HG02763 (cell line): ENCODE results near the gene SPATS2.

Source experiments
- ATAC-seq: cut with Tn5 transposase; IDR thresholded peaks from one replicate; pipeline ENCODE4 v1.9.1; 2021; ENCODE audit warnings: mild to moderate bottlenecking, moderate library complexity; ENCODE audit not compliant: unreplicated experiment

Gene SPATS2

DNA sequence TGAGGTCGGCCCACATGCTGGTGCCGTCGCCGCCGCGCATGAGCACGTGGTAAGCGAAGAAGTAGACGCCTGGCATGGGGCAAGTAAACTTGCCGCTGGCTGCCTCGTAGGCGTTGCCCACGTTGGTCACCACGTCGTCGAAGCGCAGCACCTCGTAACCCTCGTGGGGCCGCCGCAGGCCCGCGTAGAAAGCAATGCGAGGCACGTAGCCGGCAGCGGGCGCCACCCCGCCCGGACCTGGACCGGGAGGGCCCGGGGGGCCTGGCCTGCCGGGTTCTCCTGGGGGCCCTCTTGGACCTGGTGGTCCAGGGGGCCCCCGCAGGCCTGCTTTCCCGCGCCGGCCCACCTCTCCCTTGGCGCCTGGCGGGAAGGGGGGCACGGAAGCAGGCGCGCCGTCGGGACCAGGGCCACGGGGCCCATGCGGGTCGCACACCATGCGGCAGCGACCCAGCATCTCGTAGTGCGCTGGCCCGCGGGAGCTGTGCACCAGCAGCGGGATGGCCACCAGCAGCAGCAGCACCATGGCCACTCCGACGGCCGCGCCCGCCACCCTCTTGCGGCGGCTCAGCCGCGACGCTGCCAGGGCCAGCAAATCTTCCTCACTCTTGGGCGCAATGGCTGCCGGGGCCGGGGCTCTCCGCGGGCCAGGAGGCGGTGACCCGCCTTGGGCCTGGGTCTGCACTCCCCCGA, 31.2 kb upstream of the SPATS2 start:
- no peak for ATAC-seq

DNA sequence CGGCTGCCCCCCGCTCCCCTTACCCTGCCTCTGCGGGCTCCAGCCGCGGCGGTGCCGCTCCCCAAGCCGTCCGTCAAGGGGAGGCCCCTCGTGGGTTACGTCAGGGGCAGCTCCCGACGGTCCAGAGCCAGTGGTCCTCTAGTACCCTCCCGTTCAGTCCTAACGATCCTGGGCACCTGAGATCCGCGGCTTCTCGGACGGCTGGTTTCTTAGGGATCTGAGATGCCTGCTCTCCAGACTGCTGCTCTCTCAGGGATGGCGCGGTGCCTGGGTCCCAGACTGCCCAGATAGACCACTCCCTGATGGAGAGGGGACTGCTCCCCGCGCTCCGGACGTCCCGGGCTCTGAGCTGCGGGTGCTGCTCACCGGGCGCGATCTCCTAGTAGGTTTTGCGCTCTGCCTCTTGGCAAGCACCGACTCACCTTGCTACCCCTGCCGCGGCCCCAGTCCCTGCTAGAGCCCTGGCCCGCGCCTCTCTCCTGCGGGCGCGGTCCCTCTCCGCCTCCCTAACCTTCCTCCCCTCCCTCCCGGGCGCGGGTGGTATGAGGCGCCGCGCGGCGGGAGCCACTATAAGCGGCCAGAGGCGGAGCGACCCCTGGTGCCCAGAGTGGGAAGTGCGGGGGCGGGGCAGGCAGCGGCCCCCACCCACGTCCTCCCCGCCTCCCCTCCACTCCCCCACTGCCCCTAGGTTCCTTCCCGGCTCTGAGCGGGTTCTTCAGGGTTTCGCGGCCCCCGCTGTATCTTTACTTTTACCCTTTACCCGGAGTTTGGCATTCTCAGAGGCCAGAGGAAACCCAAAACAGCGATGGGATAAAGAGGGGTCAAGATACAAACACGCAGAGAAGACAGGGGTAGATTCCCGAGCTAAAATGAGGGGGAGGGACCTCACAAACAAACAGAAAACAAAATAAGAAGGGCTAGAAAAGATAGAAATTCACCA, 30.3 kb upstream of the SPATS2 start, which contains the start of gene C1QL4:
Gene C1QL4, minus strand, starts transcription at position 544 of the 940 bp plus-strand sequence. CDS start 711 bp downstream, outside the sequence.
- no peak for ATAC-seq

DNA sequence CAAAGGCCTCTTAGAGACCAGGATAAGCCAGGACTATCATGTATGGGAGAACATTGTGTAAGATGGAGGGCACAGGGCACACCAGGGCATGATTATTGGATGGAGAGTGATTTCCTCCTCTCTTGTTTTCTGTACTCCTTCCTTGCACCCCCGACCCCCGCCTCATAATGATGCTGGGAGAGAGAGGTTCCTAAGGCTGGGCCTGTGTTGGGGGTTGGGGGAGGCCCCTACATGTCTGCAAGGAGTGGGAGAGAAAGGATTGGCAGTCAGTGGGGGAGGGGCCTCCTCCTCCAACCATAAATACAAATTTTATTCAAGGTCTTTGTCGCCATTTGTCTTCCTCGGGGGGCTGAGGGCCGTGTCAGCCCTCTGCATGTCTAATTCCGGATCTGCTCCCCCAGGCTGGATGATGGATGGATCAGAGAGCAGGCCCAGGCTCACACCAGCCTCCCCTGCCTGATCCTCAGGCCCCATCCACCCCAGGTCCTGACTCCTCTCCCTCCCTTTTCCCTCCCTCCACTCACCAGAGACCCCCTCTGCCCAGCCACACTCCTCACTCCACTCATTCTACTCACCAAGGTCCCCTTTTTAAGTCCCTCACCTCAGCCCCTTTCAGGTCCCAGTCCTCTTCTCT, 28.3 kb upstream of the SPATS2 start:
- ATAC-seq, result no peak

DNA sequence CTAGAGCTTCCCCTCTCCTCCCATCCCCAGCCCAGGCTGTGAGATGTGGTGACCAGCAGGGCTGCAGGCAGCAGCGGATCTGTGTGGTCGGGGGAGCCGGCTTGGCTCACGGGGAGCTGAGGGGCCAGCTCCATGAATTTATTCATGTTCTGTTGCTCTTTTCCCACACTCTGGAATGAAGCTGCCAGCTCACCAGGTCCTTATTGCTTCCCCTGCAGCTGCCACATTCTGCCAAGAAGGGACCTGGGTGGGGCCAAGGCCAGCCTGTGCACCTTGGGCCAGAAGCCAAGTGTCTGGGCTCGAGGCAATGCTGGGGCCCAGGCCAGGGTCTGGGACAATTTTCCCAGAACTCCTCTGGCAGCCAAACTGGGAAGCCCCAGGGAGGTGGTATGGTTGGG, 27.8 kb upstream of the SPATS2 start:
- no peak for ATAC-seq

DNA sequence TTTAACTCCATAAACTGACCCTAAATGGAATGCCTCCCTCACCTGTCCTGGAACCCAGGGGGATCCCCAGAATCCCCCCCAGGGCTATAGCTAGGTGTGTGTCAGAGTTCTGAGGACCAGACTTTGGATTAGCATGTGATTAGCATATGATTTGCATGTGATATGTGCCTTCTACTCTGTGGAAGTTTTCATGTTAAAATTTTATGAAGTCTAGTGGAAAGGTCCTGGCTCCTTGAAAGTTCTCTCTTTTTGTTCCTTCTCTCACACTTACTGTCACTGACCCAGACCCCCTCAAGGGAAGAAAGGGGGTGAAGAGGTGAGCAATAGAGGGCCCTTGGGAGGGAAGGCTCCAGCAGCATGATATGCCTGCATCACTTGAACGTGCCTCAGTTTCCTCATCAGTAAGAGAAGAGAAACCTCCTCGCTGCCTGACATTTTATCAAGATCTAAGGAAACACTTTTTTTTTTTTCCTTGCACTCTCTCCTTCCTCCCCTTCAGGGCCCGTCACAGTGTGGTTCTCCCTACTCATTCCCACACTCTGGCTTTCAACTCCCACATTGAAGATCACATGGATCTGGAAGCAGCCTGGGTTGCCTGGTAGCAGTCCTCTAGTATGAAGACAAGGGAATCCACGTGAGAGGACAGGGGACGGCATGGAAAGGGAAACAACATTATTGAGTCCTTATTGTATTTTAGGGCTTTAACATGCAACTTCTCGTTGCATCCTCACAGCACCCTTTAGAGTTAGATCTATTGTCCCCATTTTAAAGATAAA, 27.0 kb upstream of the SPATS2 start:
- no peak for ATAC-seq

DNA sequence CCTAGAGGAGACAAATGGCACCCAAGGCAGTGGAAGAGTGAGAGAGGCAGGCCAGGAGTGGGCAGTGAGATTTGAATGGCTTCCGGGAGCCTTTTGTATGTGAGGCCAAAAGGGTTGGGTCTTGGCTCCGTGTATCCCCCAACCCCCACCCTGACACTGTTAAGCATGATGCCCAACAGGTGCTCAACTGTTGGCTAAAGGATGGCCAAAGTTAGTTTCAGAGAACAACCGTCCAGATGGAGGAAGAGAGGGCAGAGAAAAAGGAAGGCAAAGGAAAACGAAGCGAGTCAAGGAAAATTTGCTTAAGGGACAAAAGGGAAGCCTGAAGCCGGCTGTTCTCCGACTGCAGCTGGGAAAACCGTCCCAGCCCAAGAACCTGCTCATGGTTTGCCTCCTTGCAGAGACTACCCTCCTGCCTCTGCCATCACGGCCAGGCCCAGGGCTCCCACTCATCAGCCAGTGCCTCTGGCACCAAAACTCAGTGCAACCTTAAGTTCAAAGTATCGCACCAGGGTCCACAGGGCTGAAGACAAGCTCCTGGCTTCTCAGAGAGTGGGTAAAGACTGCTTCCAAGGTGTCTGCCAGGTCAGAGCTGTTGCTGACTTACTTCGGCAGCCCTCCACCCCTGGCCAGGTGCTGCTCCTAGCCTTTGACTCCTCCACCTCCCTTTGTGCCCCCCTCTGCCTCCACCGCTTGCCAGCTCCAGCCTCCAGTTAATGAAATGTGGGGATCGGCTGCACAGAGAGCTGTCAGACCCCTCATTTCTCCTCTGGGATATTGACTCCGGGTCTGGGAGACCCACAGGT, 26.1 kb upstream of the SPATS2 start:
- ATAC-seq, result no peak

DNA sequence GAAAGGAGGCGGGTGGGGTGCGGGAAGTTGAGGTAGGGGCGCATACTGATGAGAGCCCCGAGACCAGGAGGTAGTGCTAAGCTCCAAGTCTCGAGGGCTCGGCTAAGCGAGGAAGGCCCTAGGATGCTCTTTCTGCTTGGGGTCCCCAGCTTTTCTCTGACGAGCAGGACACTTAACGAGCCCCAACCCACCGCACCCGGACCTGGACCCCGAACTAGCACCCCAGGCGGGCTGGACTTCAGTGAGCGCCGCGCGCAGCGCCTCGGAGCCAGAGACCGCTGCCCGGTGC, 25.5 kb upstream of the SPATS2 start:
- no peak for ATAC-seq

DNA sequence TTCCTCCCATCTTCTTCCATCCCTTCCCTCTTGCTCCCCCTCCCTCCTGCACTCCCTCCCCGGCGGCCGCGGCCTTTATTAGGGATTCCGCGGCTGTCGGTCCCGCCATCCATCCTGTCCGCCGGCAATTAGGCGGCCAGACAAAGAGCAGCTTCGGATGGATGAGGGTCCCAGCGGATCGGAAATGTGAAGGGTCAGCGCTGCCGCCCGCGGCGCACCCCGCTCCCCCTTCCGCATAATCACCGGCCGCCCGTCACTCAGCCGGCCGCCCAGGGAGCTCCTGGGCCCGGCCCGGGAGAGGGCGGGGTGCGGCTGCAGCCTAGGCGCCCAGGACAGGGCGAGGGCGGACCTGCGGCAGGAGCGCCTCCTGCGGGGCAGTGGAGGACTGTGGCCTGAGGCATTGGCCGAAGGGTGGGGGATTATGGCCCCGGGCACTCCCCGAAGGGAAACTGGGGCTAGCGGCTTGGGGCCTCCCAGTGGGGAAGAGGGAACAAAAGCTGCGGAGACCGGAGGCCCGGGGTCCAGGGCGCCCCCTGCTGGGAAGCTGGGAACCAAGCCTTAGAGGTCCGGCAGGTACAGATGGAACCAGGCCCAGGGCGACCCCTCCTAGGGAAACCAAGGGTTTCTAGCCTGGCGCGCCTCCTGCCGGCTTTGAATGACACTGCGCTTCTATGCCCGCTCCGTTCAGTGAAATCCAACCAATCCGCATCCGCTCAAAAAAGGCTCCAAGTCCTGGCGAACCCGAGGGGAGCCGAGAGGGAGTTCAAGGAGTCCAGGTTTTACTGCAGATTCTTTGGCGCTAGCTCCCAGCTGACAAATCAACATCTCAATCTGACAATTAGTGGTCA, 25.0 kb upstream of the SPATS2 start:
- ATAC-seq, result no peak

DNA sequence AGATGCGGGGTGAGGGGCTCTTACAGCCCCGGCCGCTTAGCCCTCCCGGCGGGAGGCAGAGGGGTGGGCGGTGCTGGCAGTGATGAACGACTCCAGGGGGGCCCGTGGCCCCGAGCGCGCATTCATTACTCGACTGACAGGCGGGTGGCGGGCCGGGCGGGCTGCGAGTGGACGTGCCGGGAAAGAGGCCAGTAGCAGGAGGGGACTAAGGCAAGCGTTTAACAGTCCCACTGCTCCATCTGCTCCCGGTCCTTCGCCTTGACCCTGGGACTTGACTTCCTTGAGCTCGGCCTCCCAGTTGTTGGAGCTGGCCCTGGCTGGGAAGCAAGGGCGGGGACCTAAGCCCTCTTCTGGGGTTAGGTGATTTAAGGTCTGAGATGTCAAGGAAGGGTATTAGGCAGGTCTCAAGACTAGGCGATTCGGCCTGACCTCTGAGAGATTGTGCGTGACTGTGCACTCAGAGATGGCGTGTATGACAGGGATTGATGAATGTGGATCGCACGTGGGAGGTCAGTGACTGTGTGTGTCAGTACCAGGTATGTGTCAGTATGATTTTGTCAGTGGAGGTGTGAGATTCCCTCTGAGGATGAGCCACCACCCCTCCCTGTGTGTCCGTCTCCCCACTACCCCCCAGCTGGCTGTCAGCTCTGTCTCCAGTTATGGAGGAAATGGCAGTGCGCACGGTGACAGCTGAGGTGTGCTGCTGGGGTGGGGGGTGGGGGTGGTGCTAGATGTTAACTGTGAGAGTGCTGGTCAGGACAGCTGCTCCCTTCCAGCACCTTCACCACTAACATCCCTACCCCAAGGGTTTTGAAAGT, 24.1 kb upstream of the SPATS2 start:
- no peak for ATAC-seq

DNA sequence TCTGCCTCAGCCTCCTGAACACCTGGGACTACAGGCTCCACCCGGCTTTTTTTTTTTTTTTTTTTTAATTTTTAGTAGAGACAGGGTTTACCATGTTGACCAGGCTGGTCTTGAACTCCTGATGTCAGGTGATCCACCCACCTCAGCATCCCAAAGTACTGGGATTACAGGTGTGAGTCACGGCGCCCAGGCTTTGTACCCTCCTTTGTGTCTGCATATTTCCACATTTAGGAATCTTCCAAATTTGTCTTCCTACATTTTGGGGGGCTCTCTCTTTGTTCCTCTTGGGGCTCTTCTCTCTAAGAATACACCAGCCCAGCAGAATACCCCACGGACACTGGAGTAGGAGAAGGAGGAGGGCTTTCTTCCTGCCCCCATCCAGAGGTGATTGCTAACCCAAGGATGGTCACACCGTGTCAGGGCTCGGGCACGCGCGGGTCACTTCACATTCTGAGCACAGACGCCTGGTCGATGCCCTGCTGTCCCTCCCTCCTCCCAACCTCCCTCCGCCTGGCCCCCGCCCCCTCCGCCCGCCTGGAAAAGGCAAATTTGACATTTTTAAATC, 22.7 kb upstream of the SPATS2 start:
- no peak for ATAC-seq

DNA sequence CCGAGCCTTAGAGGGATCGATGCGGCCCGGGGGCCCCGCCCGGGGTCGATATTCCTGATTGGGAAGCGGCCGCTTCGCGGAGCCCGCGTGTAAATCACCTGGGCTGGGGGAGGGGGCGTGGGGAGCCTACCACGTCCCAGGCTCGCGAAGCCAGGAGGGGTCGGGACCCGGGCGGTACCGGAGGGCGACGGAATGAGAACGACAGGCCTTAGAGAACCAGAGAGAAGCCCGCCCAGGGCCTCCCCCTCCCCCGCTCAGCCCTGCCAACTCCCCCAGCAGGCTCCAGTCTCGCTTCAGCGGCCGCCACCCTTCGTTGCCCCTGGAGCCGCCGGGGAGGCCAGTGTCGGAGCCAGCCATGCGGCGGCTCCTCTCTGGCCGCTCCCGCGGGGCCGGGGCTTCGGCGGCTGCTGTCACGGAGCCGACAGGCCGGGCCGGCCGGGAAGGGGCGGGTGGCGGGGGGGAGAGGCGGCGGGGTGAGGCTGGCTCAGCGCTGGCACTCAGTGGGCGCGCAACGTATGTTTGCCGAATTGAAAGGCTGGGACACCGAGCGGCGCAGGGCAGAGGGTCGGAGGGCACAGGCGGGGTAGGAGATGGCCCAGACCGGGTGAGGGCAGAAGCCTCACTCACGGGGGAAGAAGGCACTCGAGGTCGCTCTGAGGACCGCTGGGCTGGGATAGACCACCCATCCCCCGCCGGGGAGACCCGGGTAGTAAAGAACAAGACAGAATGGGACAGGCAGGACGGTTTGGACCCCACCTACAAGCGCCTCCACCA, 22.0 kb upstream of the SPATS2 start:
- ATAC-seq, result no peak

DNA sequence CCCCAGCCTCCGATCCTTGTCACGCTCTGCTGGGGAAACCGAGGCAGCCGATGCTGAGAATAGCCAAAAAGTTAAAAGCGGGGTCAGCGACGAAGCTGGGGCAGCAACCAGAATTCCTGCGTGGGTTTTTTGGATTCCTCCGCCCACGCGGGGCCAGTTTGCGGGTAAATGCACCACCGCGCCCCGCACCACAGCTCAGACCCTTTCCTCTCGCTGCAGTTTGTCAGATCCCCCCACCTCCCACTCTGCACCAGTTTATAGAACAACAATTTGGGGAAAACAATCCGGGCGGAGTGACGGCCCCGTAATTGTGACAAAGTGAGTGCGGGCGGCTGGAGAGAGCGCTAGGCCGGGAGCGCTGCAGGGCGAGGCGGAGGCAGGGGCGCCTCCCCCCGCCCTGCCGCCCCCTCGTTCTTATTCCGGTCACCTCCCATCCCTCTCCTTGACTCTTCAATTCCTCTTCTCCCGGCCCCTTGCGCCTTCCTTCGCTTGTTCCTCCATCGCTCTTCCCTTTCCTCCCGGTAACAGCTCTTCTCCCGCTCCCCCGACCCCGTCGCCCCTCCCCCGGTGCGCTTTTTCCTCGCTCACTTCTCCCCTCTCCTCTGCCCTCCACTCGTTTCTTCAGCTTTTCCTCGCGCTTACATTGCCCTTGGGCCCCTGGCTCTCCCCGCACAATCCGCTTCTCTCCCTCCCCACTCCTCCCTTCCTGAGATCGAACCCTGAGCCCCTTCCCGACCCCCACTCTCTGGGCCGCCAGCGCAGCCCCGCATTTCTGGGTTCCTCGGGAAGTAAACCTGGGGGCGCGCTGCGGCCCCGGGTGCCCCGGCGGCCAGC, 21.2 kb upstream of the SPATS2 start:
- no peak for ATAC-seq

DNA sequence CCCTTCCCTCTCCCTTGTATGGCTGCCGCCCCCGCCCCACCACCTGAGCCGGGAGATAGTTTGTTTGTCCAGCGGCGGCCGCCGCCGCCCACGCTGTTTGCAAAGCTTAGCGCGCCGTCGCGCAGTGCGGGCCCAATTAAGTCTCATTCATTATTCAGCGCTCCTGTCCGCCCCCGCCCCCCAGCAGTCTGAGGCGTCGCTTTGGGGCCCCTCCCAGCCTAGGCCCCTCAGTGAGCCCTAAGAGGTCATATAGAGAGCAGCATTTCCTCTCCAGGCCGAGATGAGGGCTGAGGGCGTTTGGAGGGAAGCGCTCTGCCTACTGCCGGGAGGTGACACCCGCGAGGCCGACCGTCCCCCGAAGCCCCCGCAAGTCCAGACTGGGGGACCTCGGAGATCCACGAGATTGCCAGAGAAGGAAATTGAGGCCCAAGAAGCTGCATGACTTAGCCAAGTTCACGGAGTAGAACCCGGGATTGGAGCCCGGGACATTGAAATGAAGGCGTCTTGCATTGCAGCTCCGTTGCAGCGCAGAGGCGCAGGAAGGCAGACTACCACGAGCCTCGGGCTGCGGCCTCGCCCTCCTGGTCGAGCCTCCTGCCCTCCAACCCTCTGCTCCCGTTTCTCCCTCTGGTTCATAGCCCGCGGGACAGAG, 20.5 kb upstream of the SPATS2 start, which contains the start of gene DNAJC22:
Gene DNAJC22, plus strand, starts transcription at position 230 of the 652 bp plus-strand sequence. CDS start 1,985 bp downstream, outside the sequence.
- ATAC-seq, result no peak

DNA sequence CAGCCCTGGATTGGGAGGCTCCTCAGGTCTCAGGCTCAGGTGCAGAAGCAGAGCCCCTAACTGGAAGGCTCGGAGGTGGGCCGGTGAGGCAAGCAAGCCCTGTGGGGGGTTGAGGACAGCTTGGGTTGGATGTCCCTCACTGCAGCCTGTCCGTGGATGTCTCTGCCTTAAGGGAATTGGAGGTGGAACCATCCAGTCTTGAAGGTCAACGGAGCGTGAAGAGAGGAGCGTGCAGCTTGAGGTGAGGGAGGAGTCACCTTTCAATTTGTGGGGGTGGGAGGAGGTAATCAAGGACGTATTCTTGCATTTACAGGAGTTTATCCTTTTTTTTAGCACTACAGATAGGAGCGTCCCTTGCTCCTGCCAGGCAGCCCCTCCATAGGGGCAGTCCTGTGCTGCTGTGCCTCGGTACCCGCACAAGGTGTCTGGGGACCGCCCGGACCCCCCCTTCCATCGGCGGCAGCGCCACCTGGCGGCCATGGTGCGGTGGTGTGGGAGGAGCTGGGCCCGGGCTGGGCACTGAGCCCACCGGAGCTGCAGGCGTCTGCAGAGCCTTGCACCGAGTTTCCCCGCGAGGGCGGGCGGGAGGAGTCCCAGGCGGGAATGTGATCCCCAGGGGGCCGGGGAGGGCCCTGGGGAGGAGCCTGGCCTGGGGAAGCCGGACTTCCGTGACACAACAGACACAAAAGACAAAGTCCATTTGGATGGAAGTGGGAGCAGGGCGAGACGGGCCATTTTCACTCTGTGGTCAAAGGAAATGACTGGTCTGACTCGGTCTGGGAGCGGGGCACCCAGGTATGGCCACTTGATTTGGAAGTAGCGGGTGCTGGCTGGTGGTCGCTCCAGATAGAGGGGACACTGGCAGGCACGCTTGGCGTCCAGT, 19.7 kb upstream of the SPATS2 start:
- ATAC-seq, result peak; percentile 33

DNA sequence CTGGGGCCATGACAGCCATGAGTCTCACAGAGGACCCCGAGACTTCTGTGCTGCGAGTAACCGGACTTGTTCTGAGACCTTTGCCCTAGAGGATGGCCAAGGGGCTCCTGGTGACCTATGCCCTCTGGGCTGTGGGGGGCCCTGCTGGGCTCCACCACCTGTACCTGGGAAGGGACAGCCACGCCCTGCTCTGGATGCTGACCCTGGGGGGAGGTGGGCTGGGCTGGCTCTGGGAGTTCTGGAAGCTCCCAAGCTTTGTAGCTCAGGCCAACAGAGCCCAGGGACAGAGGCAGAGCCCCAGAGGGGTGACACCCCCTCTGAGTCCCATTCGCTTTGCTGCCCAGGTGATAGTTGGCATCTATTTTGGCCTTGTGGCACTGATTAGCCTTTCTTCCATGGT, 18.5 kb upstream of the SPATS2 start:
- no peak for ATAC-seq
